ENCODE data around the gene IQSEC1.

IQSEC1 gene

GRCh38 chr3:12947504-12948369 lies 125.5 kb downstream of the IQSEC1 start:
- DNase-seq = peak; percentile 74

- DNase-seq = no peak
Observed at GRCh38 chr3:12946649-12947316, 126.4 kb downstream of the IQSEC1 start.

- DNase-seq = no peak
Observed at GRCh38 chr3:12946251-12946648, 127.0 kb downstream of the IQSEC1 start.

GRCh38 chr3:12944849-12945248 lies 128.4 kb downstream of the IQSEC1 start:
- DNase-seq = no peak

GRCh38 chr3:12944413-12944812 lies 128.8 kb downstream of the IQSEC1 start:
- DNase-seq = no peak

GRCh38 chr3:12943124-12944021 lies 129.9 kb downstream of the IQSEC1 start:
- no peak for DNase-seq

GRCh38 chr3:12941495-12942023 lies 131.7 kb downstream of the IQSEC1 start:
- DNase-seq = no peak

- DNase-seq = no peak
Observed at GRCh38 chr3:12940854-12941253, 132.4 kb downstream of the IQSEC1 start.

GRCh38 chr3:12939137-12939536 lies 134.1 kb downstream of the IQSEC1 start:
- DNase-seq = no peak

- no peak for DNase-seq
Observed at GRCh38 chr3:12938258-12938711, 134.9 kb downstream of the IQSEC1 start.

GRCh38 chr3:12935861-12936830 lies 137.1 kb downstream of the IQSEC1 start:
- no peak for DNase-seq

- no peak for DNase-seq
Observed at GRCh38 chr3:12935023-12935860, 138.0 kb downstream of the IQSEC1 start.

- no peak for DNase-seq
Observed at GRCh38 chr3:12934431-12934830, 138.8 kb downstream of the IQSEC1 start.

- no peak for DNase-seq
Observed at GRCh38 chr3:12933901-12934300, 139.3 kb downstream of the IQSEC1 start.

- DNase-seq = no peak
Observed at GRCh38 chr3:12932754-12933153, 140.5 kb downstream of the IQSEC1 start.

GRCh38 chr3:12932347-12932746 lies 140.9 kb downstream of the IQSEC1 start:
- no peak for DNase-seq

- no peak for DNase-seq
Observed at GRCh38 chr3:12931273-12931905, 141.8 kb downstream of the IQSEC1 start.

- no peak for DNase-seq
Observed at GRCh38 chr3:12929801-12930200, 143.4 kb downstream of the IQSEC1 start.

- no peak for DNase-seq
Observed at GRCh38 chr3:12926660-12927059, 146.6 kb downstream of the IQSEC1 start.

GRCh38 chr3:12925648-12926047 lies 147.6 kb downstream of the IQSEC1 start:
- no peak for DNase-seq

All from hematopoietic multipotent progenitor cell treated with erythropoietin and hydrocortisone succinate and interleukin-3 and kit ligand, for 6 days (in vitro differentiated cells).